ENCODE results near the gene ZBTB49.

The ZBTB49 gene

DNA sequence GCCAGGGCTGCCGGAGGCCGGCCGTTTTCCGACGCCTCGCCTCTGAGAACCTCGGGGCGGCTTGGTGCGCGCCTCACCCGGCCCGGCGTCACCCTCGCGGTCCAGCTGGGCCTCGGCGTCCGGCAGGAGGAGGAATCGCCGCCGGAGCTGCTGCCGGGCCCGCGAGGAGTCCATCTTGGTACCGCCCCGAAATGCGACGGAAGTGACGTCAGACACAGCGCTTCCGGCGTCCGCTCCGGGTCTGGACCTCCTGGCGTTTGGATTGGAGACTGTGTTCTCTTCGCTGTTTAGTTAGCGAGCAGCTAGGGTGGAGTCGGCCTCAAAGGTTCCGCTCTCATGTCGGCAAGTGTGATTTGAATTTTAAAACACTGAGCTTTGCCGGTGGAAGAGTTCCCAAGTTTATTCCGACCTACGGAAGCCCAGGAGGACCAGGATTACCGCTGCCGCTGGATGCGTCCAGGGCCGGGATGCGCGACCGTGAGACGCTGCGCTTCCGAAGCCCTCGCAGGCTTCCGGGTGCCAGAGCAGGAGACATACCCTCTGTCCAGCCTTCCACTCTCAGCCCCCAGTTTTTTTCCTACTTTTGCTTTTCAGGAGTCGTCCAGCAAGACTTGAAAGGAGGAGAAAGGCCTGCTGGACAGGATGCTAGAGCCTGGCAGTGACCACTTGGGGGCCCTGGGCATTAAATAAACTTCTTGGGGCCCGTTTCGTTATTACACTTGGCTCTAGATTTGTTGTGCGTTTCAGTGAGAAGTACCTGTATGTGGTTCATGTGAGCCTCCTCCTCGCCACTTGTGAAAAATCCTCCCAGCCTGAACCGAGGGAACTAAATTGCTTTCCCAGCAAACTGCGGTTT is 41.8 kb upstream of the ZBTB49 start, which contains the start of gene TMEM128 (continued):
- TF ChIP-seq ZNF157 (tag by site-specific recombination; IDR thresholded peaks at IDR 0.05) (no peak), ZNF324 (tag by site-specific recombination; IDR thresholded peaks at IDR 0.05) (no peak), SCRT2 (tag by site-specific recombination; IDR thresholded peaks at IDR 0.05) (no peak), ZNF626 (tag by site-specific recombination; IDR thresholded peaks at IDR 0.05) (no peak), ZFP3 (tag by site-specific recombination; IDR thresholded peaks at IDR 0.05; ENCODE audit: low read depth) (no peak), ZNF623 (tag by site-specific recombination; IDR thresholded peaks at IDR 0.05) (no peak), ZNF785 (tag by site-specific recombination; IDR thresholded peaks at IDR 0.05) (no peak), ZNF341 (tag by site-specific recombination; IDR thresholded peaks at IDR 0.05; ENCODE audit: low read depth) (peak; percentile 86), ZXDB (tag by site-specific recombination; IDR thresholded peaks at IDR 0.05) (peak; percentile 88), ZNF426 (tag by site-specific recombination; IDR thresholded peaks at IDR 0.05) (no peak), ZNF114 (tag by site-specific recombination; IDR thresholded peaks at IDR 0.05) (no peak), ZNF510 (tag by site-specific recombination; IDR thresholded peaks at IDR 0.05; ENCODE audit: insufficient replicate concordance) (no peak), ZNF239 (tag by site-specific recombination; IDR thresholded peaks at IDR 0.05) (no peak), ZNF830 (tag by site-specific recombination; IDR thresholded peaks at IDR 0.05; ENCODE audit: low read depth) (no peak), ZNF677 (tag by site-specific recombination; IDR thresholded peaks at IDR 0.05) (no peak)
- TF ChIP-seq, protein P1, sequence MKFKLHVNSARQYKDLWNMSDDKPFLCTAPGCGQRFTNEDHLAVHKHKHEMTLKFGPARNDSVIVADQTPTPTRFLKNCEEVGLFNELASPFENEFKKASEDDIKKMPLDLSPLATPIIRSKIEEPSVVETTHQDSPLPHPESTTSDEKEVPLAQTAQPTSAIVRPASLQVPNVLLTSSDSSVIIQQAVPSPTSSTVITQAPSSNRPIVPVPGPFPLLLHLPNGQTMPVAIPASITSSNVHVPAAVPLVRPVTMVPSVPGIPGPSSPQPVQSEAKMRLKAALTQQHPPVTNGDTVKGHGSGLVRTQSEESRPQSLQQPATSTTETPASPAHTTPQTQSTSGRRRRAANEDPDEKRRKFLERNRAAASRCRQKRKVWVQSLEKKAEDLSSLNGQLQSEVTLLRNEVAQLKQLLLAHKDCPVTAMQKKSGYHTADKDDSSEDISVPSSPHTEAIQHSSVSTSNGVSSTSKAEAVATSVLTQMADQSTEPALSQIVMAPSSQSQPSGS (tag by site-specific recombination; IDR thresholded peaks at IDR 0.05; ENCODE audit: low read depth): peak; percentile 96
- TF ChIP-seq, protein P2, sequence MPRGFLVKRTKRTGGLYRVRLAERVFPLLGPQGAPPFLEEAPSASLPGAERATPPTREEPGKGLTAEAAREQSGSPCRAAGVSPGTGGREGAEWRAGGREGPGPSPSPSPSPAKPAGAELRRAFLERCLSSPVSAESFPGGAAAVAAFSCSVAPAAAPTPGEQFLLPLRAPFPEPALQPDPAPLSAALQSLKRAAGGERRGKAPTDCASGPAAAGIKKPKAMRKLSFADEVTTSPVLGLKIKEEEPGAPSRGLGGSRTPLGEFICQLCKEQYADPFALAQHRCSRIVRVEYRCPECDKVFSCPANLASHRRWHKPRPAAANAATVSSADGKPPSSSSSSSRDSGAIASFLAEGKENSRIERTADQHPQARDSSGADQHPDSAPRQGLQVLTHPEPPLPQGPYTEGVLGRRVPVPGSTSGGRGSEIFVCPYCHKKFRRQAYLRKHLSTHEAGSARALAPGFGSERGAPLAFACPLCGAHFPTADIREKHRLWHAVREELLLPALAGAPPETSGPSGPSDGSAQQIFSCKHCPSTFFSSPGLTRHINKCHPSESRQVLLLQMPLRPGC (tag by site-specific recombination; IDR thresholded peaks at IDR 0.05): 0 out of 2 replicates have a peak, but pooled peaks have one; percentile 52
- TF ChIP-seq, protein P3, sequence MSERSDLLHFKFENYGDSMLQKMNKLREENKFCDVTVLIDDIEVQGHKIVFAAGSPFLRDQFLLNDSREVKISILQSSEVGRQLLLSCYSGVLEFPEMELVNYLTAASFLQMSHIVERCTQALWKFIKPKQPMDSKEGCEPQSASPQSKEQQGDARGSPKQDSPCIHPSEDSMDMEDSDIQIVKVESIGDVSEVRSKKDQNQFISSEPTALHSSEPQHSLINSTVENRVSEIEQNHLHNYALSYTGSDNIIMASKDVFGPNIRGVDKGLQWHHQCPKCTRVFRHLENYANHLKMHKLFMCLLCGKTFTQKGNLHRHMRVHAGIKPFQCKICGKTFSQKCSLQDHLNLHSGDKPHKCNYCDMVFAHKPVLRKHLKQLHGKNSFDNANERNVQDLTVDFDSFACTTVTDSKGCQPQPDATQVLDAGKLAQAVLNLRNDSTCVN (tag by site-specific recombination; optimal IDR thresholded peaks at IDR 0.05): peak; percentile 40
- TF ChIP-seq, protein P4, sequence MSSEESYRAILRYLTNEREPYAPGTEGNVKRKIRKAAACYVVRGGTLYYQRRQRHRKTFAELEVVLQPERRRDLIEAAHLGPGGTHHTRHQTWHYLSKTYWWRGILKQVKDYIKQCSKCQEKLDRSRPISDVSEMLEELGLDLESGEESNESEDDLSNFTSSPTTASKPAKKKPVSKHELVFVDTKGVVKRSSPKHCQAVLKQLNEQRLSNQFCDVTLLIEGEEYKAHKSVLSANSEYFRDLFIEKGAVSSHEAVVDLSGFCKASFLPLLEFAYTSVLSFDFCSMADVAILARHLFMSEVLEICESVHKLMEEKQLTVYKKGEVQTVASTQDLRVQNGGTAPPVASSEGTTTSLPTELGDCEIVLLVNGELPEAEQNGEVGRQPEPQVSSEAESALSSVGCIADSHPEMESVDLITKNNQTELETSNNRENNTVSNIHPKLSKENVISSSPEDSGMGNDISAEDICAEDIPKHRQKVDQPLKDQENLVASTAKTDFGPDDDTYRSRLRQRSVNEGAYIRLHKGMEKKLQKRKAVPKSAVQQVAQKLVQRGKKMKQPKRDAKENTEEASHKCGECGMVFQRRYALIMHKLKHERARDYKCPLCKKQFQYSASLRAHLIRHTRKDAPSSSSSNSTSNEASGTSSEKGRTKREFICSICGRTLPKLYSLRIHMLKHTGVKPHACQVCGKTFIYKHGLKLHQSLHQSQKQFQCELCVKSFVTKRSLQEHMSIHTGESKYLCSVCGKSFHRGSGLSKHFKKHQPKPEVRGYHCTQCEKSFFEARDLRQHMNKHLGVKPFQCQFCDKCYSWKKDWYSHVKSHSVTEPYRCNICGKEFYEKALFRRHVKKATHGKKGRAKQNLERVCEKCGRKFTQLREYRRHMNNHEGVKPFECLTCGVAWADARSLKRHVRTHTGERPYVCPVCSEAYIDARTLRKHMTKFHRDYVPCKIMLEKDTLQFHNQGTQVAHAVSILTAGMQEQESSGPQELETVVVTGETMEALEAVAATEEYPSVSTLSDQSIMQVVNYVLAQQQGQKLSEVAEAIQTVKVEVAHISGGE (tag by site-specific recombination; conservative IDR thresholded peaks at IDR 0.05; ENCODE audit: low read depth): peak; percentile 97
- TF ChIP-seq, protein P5, sequence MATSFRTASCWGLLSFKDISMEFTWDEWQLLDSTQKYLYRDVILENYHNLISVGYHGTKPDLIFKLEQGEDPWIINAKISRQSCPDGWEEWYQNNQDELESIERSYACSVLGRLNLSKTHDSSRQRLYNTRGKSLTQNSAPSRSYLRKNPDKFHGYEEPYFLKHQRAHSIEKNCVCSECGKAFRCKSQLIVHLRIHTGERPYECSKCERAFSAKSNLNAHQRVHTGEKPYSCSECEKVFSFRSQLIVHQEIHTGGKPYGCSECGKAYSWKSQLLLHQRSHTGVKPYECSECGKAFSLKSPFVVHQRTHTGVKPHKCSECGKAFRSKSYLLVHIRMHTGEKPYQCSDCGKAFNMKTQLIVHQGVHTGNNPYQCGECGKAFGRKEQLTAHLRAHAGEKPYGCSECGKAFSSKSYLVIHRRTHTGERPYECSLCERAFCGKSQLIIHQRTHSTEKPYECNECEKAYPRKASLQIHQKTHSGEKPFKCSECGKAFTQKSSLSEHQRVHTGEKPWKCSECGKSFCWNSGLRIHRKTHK (tag by site-specific recombination; IDR thresholded peaks at IDR 0.05): no peak
- TF ChIP-seq, protein P6, sequence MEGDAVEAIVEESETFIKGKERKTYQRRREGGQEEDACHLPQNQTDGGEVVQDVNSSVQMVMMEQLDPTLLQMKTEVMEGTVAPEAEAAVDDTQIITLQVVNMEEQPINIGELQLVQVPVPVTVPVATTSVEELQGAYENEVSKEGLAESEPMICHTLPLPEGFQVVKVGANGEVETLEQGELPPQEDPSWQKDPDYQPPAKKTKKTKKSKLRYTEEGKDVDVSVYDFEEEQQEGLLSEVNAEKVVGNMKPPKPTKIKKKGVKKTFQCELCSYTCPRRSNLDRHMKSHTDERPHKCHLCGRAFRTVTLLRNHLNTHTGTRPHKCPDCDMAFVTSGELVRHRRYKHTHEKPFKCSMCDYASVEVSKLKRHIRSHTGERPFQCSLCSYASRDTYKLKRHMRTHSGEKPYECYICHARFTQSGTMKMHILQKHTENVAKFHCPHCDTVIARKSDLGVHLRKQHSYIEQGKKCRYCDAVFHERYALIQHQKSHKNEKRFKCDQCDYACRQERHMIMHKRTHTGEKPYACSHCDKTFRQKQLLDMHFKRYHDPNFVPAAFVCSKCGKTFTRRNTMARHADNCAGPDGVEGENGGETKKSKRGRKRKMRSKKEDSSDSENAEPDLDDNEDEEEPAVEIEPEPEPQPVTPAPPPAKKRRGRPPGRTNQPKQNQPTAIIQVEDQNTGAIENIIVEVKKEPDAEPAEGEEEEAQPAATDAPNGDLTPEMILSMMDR (tag by site-specific recombination; IDR thresholded peaks at IDR 0.05): peak; percentile 16; the same call in 1 of the 2 replicates
- TF ChIP-seq, protein P7, sequence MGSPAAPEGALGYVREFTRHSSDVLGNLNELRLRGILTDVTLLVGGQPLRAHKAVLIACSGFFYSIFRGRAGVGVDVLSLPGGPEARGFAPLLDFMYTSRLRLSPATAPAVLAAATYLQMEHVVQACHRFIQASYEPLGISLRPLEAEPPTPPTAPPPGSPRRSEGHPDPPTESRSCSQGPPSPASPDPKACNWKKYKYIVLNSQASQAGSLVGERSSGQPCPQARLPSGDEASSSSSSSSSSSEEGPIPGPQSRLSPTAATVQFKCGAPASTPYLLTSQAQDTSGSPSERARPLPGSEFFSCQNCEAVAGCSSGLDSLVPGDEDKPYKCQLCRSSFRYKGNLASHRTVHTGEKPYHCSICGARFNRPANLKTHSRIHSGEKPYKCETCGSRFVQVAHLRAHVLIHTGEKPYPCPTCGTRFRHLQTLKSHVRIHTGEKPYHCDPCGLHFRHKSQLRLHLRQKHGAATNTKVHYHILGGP (tag by site-specific recombination; IDR thresholded peaks at IDR 0.05): no peak
- TF ChIP-seq, protein P8, sequence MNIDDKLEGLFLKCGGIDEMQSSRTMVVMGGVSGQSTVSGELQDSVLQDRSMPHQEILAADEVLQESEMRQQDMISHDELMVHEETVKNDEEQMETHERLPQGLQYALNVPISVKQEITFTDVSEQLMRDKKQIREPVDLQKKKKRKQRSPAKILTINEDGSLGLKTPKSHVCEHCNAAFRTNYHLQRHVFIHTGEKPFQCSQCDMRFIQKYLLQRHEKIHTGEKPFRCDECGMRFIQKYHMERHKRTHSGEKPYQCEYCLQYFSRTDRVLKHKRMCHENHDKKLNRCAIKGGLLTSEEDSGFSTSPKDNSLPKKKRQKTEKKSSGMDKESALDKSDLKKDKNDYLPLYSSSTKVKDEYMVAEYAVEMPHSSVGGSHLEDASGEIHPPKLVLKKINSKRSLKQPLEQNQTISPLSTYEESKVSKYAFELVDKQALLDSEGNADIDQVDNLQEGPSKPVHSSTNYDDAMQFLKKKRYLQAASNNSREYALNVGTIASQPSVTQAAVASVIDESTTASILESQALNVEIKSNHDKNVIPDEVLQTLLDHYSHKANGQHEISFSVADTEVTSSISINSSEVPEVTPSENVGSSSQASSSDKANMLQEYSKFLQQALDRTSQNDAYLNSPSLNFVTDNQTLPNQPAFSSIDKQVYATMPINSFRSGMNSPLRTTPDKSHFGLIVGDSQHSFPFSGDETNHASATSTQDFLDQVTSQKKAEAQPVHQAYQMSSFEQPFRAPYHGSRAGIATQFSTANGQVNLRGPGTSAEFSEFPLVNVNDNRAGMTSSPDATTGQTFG (tag by site-specific recombination; IDR thresholded peaks at IDR 0.05; ENCODE audit: borderline replicate concordance): no peak
